PC-3 (cell line): ENCODE data around the gene C14orf93. TPM values are rescaled to one million over a fixed set of nuclear protein-coding genes. Genes with fewer than 3 reads are reported as not detected.

ENCODE experiments used
- ATAC-seq: fragments of 200-7000 bp; cut with Tn5 transposase; 2 replicates; pipeline ENCODE4 v1.9.1; 2020; ENCODE audit warnings: mild to moderate bottlenecking, moderate library complexity
- BruUV-seq: library from RNA; stranded (reverse); fragments of 400-500 nt; replicated peaks from 2 replicates; lab custom pipeline; 2021; lab: Mats Ljungman, UMichigan
- CTCF ChIA-PET: fragments of 300-600 bp; sonication (Branson Sonifier 250); formaldehyde crosslinking; loops from one replicate; lab custom pipeline; 2022; ENCODE audit warnings: antibody characterized with exemption; lab: Charles Lee
- POLR2A ChIA-PET: fragments of 300-600 bp; sonication (Branson Sonifier 250); formaldehyde crosslinking; loops from one replicate; lab custom pipeline; 2022; ENCODE audit warnings: antibody characterized with exemption; ENCODE audit not compliant: unreplicated experiment; lab: Charles Lee
- DNase-seq: peaks from one replicate; pipeline ENCODE4 v3.0.0-alpha.2; 2015
- H2AFZ ChIP-seq: fragments of 300-600 bp; sonication (generic); 2 replicates; pipeline ENCODE4 v1.6.0; 2016; ENCODE audit warnings: antibody characterized with exemption, low read length
- H3F3A ChIP-seq: fragments of 300-600 bp; sonication (generic); one replicate; pipeline ENCODE4 v1.6.0; 2017; ENCODE audit warnings: antibody characterized with exemption, low read length, control low read depth, mild to moderate bottlenecking; ENCODE audit not compliant: unreplicated experiment
- H3K27ac ChIP-seq: fragments of 300-600 bp; sonication (generic); 2 replicates; pipeline ENCODE4 v1.5.1; 2016; ENCODE audit warnings: mild to moderate bottlenecking, low read length
- H3K27me3 ChIP-seq: fragments of 300-600 bp; sonication (generic); 2 replicates; pipeline ENCODE4 v1.6.1; 2016; ENCODE audit warnings: low read length, mixed read lengths
- H3K36me3 ChIP-seq: fragments of 300-600 bp; sonication (generic); 2 replicates; pipeline ENCODE4 v1.6.1; 2016; ENCODE audit warnings: low read depth, mixed run types, low read length, mixed read lengths
- H3K4me1 ChIP-seq: fragments of 300-600 bp; sonication (generic); 2 replicates; pipeline ENCODE4 v1.5.1; 2016; ENCODE audit warnings: low read length; ENCODE audit not compliant: insufficient read depth
- H3K4me2 ChIP-seq: fragments of 300-600 bp; sonication (generic); 2 replicates; pipeline ENCODE4 v1.6.0; 2016; ENCODE audit warnings: low read length
- H3K4me3 ChIP-seq: fragments of 300-600 bp; sonication (generic); 2 replicates; pipeline ENCODE4 v1.5.1; 2016; ENCODE audit warnings: mild to moderate bottlenecking, low read length, mixed read lengths
- H3K79me2 ChIP-seq: fragments of 300-600 bp; sonication (generic); 2 replicates; pipeline ENCODE4 v1.6.1; 2017; ENCODE audit warnings: low read length, mixed read lengths
- H3K9ac ChIP-seq: fragments of 300-600 bp; sonication (generic); 2 replicates; pipeline ENCODE4 v1.6.0; 2016; ENCODE audit warnings: mild to moderate bottlenecking, low read length
- H3K9me2 ChIP-seq: fragments of 300-600 bp; sonication (generic); replicated peaks from 2 replicates; pipeline ENCODE4 v1.6.1; 2016; ENCODE audit warnings: mixed run types, low read length, mixed read lengths
- H3K9me3 ChIP-seq: fragments of 300-600 bp; sonication (generic); 2 replicates; pipeline ENCODE4 v1.6.1; 2016; ENCODE audit warnings: low read length, mixed read lengths
- H4K20me1 ChIP-seq: fragments of 300-600 bp; sonication (generic); 2 replicates; pipeline ENCODE4 v1.6.1; 2016; ENCODE audit warnings: low read length, mixed read lengths
- CTCF ChIP-seq: fragments of 300-600 bp; sonication (generic); conservative IDR thresholded peaks from 2 replicates; pipeline ENCODE4 v1.5.1; 2017; ENCODE audit warnings: antibody characterized with exemption, low read depth, mild to moderate bottlenecking, low read length
- EZH2 ChIP-seq: fragments of 300-600 bp; sonication (generic); IDR thresholded peaks from one replicate; pipeline ENCODE4 v1.6.1; 2017; ENCODE audit warnings: antibody characterized with exemption, mild to moderate bottlenecking, low read length; ENCODE audit not compliant: unreplicated experiment
- EZH2phosphoT487 ChIP-seq: fragments of 300-600 bp; sonication (generic); IDR thresholded peaks from 2 replicates; pipeline ENCODE4 v1.6.1; 2018; ENCODE audit warnings: mild to moderate bottlenecking, antibody characterized with exemption, low read length, borderline replicate concordance
- intact Hi-C: fragments of 100-400 bp; cut with micrococcal nuclease; formaldehyde crosslinking; loops from 2 replicates; pipeline ENCODE4 v1.9.0; 2023
- total RNA-seq: library from RNA; depleted of rRNA; stranded (reverse); fragments of >200 nt; gene quantifications from 2 replicates; pipeline ENCODE4 v1.2.3, GENCODE V29; 2014

C14orf93 gene
- total RNA-seq, 1 experiment from 2014 or later: 5.8 TPM

- no peaks in the 10 kb centered on the region for H3K36me3 ChIP-seq
- H3K9ac ChIP-seq: no peak overlapping the region
- no peak for DNase-seq
- ChIA-PET CTCF (no interaction called here), POLR2A (no interaction called here)
- intact Hi-C loops: no loop called here
- no peak overlapping the region for H3K4me3 ChIP-seq
- H4K20me1 ChIP-seq: no peaks in the 10 kb centered on the region
- no peak overlapping the region for H3K27ac ChIP-seq
- no peaks in the 10 kb centered on the region for H3K79me2 ChIP-seq
- no peak for ATAC-seq
- no peaks in the 10 kb centered on the region for H3F3A ChIP-seq
- no peak overlapping the region for H2AFZ ChIP-seq
- no peaks in the 10 kb centered on the region for H3K9me3 ChIP-seq
- peaks cover 8% of the 10 kb centered on the region for H3K4me1 ChIP-seq
- no peaks in the 10 kb centered on the region for H3K9me2 ChIP-seq
- H3K27me3 ChIP-seq: no peaks in the 10 kb centered on the region
- no TSS peak for BruUV-seq
- TF ChIP-seq EZH2 (no peak), EZH2phosphoT487 (no peak), CTCF (no peak)
- H3K4me2 ChIP-seq: no peak overlapping the region
Observed at GRCh38 chr14:23049011-23049410, 39.1 kb upstream of the C14orf93 start.

GRCh38 chr14:23047751-23048693 lies 38.1 kb upstream of the C14orf93 start:
- no TSS peak for BruUV-seq
- Histone ChIP-seq H3K4me2 (no peak overlapping the region), H2AFZ (no peak overlapping the region), H3K27me3 (no peaks in the 10 kb centered on the region), H3K36me3 (no peaks in the 10 kb centered on the region), H3K4me1 (peaks cover 8% of the 10 kb centered on the region), H3K27ac (no peak overlapping the region), H3F3A (no peaks in the 10 kb centered on the region), H3K9me2 (no peaks in the 10 kb centered on the region), H3K9me3 (no peaks in the 10 kb centered on the region), H3K4me3 (no peak overlapping the region), H3K9ac (no peak overlapping the region), H4K20me1 (no peaks in the 10 kb centered on the region), H3K79me2 (no peaks in the 10 kb centered on the region)
- no peak for ATAC-seq
- intact Hi-C loops: no loop called here
- ChIA-PET CTCF (no interaction called here), POLR2A (no interaction called here)
- no peak for DNase-seq
- no peak for TF ChIP-seq EZH2
- TF ChIP-seq CTCF: no peak
- TF ChIP-seq EZH2phosphoT487: no peak
